Measurements from ENCODE around the gene UBE2E2.

Gene UBE2E2

DNA sequence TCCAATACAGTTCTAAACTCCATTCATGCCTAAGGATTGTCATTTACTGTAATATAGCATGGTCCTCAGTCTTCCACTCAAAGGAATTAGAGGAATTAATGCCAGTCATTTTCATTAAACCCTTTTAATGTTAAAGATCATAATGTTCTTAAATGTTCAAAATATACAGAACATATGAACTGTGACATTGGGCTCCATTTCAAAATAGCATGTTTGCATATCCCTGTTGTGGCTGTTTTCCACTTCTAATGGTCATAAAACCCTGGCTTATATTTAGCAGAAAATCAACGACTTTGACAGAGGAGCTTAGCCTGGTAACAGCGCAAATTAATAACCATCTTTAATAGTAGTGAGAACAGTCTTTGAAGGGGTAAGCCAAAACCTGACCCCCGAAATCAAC, 260.7 kb downstream of the UBE2E2 start:
- Histone ChIP-seq H3K36me3 (ENCODE audit: insufficient read depth, low read length) (no peaks in the 10 kb centered on the region), H2AFZ (ENCODE audit: low read depth, low read length) (no peak overlapping the region)

DNA sequence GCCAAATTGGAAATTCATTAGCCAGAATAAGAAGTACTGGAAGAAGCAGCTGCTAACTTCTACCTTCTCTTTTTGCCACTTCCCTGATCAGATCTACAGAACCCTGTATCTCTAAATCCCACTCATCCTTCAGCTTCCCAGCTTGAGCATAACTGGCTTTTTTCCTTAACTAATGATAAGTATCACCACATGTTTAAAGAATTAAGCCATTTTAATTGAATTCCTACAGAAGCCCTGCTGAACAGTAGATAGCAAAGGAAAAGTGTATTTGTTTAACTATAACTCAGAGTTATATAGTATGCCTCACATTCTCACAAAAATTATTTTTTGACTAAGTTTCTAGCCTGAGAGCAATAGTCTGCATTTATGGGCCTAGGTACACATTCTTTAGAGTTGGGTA, 262.4 kb downstream of the UBE2E2 start:
- H3K9me3 ChIP-seq (ENCODE audit: low read length): no peaks in the 10 kb centered on the region
- no peaks in the 10 kb centered on the region for H3K27me3 ChIP-seq (ENCODE audit: insufficient read depth, low read length)
- no peaks in the 10 kb centered on the region for H3K36me3 ChIP-seq (ENCODE audit: insufficient read depth, low read length)
- no peak overlapping the region for H3K4me3 ChIP-seq (ENCODE audit: low read length)
- H2AFZ ChIP-seq (ENCODE audit: low read depth, low read length): no peak overlapping the region
- no peaks in the 10 kb centered on the region for H3K4me1 ChIP-seq (ENCODE audit: insufficient read depth, low read length)

More for the DNA sequence above, 260.7 kb downstream of the UBE2E2 start:
- Histone ChIP-seq H3K4me3 (ENCODE audit: low read length) (no peak overlapping the region), H3K27me3 (ENCODE audit: insufficient read depth, low read length) (no peaks in the 10 kb centered on the region), H3K9me3 (ENCODE audit: low read length) (no peaks in the 10 kb centered on the region), H3K4me1 (ENCODE audit: insufficient read depth, low read length) (peaks cover 5% of the 10 kb centered on the region)

DNA sequence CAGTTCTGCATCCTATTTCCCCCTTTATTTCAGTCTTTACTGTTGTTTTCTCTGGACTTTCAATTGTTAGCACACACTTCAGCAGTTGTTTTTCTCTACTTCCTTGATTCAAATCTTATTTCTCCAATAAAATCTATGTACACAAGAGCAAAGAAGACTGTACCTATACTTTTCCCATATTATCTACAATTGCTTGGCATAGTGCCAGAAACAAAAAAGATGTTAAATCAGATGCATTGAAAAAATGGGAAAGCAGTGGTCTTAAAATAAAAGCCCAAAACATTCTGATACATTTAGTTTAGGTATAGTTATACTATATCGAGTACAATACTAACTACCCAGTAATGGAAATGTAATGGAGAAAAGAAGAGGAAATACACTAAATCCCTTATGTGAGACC, 265.1 kb downstream of the UBE2E2 start:
- Histone ChIP-seq H2AFZ (ENCODE audit: low read depth, low read length) (no peak overlapping the region), H3K36me3 (ENCODE audit: insufficient read depth, low read length) (no peaks in the 10 kb centered on the region)

DNA sequence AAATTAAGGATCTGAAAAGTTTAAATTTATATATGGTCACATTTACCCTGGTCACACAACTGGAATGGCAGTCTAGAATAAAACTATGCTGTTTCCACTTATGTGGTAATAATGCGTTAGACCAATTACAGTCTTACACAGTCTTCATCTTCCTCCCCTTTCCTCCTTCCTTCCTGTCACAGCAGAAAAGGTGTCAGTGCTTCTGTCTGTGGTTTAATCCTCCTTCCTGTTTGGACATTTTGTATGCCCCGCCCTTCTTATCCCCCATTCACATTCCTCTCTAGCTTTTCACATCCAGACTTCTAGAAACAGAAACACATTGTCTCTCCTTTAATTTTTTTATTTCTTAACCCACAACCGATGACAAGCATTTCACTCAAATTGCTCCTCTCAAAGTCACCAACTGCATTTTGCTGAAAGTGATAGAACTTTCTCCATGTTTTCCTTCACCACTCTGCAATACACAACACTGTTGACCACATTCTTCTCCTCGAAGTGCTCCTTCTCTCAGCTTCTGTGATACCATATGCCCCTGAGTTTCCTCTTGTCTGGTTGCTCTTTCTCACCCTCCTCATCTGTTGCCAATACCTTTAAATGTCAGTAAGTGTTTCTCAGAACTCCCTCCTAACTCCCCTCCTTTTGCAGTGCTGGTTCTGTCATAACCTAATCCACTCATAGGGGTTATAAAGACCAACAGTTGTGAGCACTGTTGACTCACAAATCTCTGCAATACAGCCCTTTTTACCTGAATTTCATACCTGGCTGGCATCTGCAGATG, 271.6 kb downstream of the UBE2E2 start:
- Histone ChIP-seq H3K27me3 (ENCODE audit: insufficient read depth, low read length) (no peaks in the 10 kb centered on the region), H3K9me3 (ENCODE audit: low read length) (no peaks in the 10 kb centered on the region), H3K4me3 (ENCODE audit: low read length) (no peak overlapping the region), H3K4me1 (ENCODE audit: insufficient read depth, low read length) (peaks cover 6% of the 10 kb centered on the region), H2AFZ (ENCODE audit: low read depth, low read length) (no peak overlapping the region), H3K36me3 (ENCODE audit: insufficient read depth, low read length) (no peaks in the 10 kb centered on the region)

More for the DNA sequence above, 265.1 kb downstream of the UBE2E2 start:
- Histone ChIP-seq H3K4me3 (ENCODE audit: low read length) (no peak overlapping the region), H3K27me3 (ENCODE audit: insufficient read depth, low read length) (no peaks in the 10 kb centered on the region), H3K9me3 (ENCODE audit: low read length) (no peaks in the 10 kb centered on the region), H3K4me1 (ENCODE audit: insufficient read depth, low read length) (peaks cover 6% of the 10 kb centered on the region)

DNA sequence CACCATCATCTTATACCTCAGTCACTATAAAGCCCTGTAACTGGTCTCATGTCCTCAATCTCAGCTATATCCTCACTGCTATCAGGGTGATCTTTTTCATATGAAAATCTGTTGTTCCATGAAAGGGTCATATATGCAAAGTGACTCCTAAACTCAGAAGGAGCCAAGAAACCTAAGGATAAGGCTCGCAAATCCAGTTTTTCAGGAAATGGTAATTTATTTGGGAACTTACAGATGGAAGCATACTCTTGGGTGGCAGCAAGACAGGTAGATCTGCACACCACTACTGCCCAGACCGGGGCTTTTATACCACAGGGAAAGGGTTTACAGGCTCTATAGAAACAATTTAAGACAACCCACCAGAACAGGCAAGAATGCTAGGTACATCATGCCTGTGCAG, 272.3 kb downstream of the UBE2E2 start:
- H3K36me3 ChIP-seq (ENCODE audit: insufficient read depth, low read length): no peaks in the 10 kb centered on the region
- peaks cover 6% of the 10 kb centered on the region for H3K4me1 ChIP-seq (ENCODE audit: insufficient read depth, low read length)
- no peaks in the 10 kb centered on the region for H3K9me3 ChIP-seq (ENCODE audit: low read length)
- H3K4me3 ChIP-seq (ENCODE audit: low read length): no peak overlapping the region
- H2AFZ ChIP-seq (ENCODE audit: low read depth, low read length): no peak overlapping the region
- H3K27me3 ChIP-seq (ENCODE audit: insufficient read depth, low read length): no peaks in the 10 kb centered on the region

DNA sequence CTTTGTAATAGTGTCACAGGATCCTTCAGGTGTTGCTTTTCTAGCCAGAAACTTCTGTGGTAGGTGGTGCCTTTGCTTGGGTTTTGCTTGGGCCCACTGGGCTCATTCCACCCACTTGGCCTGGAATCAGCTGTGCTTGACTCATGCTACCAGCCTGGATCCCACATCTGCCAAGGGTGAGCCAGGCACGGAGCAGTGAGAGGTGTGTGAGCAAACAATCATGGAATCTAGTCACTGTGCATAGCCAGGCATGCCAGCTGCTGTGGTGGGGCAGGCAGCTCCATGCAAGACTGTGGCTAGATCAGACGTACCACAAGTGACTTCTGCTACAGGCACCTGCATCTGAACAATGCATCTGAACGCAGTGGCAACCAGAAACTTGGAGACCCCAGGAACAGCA, 275.9 kb downstream of the UBE2E2 start:
- peaks cover 10% of the 10 kb centered on the region for H3K4me1 ChIP-seq (ENCODE audit: insufficient read depth, low read length)
- H3K27me3 ChIP-seq (ENCODE audit: insufficient read depth, low read length): no peaks in the 10 kb centered on the region
- no peak overlapping the region for H2AFZ ChIP-seq (ENCODE audit: low read depth, low read length)
- H3K9me3 ChIP-seq (ENCODE audit: low read length): no peaks in the 10 kb centered on the region
- H3K36me3 ChIP-seq (ENCODE audit: insufficient read depth, low read length): no peaks in the 10 kb centered on the region
- H3K4me3 ChIP-seq (ENCODE audit: low read length): no peak overlapping the region

DNA sequence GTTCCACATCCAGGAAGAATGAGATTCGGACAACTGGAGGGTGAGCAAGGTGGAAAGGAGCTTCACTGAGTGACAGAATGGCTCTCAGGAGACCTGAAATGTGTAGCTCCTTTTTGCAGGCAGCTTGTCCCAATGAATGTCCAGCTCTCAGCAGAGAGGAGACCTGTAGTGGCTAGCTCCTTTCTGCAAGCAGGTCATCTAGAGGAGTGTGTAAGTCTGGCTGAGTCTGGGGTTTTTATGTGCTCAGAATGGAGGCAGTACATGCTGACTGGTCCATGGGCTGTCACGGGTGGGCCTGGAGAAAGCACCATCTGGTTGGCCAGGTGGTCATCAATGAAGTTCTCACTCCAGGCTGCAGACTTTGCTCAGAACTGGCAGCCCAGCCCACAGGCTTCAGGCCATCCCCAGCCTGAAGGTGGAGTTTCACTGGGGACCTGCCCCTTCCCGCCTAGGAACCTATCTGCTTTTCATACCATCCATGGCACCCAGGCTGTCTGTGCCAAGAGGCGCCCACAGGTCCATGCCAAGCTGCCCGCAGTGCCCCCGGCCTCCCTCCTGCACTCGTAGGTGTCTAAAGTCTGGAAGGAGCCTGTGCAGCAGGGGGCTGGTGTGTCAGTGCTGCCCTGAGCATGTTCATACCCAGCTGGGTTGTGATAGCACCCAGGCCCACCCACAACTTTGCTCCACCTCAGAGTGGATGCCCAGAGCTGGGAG, 276.6 kb downstream of the UBE2E2 start:
- no peak overlapping the region for H2AFZ ChIP-seq (ENCODE audit: low read depth, low read length)
- no peak overlapping the region for H3K4me3 ChIP-seq (ENCODE audit: low read length)
- H3K4me1 ChIP-seq (ENCODE audit: insufficient read depth, low read length): peaks cover 10% of the 10 kb centered on the region
- H3K36me3 ChIP-seq (ENCODE audit: insufficient read depth, low read length): no peaks in the 10 kb centered on the region
- H3K27me3 ChIP-seq (ENCODE audit: insufficient read depth, low read length): no peaks in the 10 kb centered on the region
- H3K9me3 ChIP-seq (ENCODE audit: low read length): no peaks in the 10 kb centered on the region

DNA sequence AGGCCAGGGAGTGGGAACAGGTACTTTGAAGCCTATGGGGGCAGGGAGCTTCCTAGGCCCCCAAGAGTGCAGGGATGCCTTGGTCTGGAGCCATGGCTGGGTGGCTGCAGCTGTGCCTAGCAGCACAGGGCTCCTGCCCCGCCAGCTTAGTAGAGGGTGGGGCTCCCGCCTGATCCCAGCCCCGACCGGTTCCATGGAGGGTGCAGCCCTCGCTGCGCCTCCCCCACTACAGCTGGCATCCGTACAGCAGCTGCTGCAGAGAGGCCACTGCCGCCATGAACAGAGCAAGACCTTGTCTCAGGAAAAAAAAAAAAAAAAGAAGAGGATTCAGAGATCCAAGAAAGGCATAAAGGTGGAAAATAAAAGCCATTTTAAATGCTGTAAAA, 277.2 kb downstream of the UBE2E2 start:
- no peaks in the 10 kb centered on the region for H3K27me3 ChIP-seq (ENCODE audit: insufficient read depth, low read length)
- no peak overlapping the region for H3K4me3 ChIP-seq (ENCODE audit: low read length)
- no peak overlapping the region for H2AFZ ChIP-seq (ENCODE audit: low read depth, low read length)
- no peaks in the 10 kb centered on the region for H3K9me3 ChIP-seq (ENCODE audit: low read length)
- H3K4me1 ChIP-seq (ENCODE audit: insufficient read depth, low read length): peaks cover 10% of the 10 kb centered on the region
- H3K36me3 ChIP-seq (ENCODE audit: insufficient read depth, low read length): no peaks in the 10 kb centered on the region

DNA sequence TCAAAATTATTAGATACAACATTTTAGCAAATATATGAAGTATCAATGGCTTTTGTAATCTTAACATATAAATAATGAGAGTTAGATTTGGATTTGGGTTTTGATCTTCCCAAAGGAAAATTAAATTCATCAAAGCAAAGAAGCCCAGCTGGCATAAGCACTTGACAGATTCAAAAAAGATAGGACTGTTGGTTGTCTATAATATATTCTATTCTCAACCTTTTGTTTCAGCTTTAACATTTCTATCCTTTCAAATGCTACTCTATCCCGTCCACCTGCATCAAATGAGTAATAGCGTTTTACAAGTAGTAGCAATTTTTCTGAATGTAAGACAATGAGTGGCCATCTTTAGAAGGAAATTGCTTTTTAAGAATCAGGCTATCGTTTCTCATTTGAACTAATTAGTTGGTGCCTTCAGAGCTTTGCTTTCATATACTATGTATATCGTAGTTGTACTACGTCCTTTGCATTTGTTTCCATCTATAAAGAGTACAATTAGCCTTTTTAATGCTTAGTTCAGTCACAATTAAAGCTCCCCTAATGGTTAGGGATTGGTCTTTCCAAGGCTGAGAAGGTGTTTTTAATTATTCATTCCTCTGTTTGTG, 278.0 kb downstream of the UBE2E2 start:
- Histone ChIP-seq H3K9me3 (ENCODE audit: low read length) (peaks cover 5% of the 10 kb centered on the region), H3K27me3 (ENCODE audit: insufficient read depth, low read length) (no peaks in the 10 kb centered on the region), H3K36me3 (ENCODE audit: insufficient read depth, low read length) (no peaks in the 10 kb centered on the region), H3K4me1 (ENCODE audit: insufficient read depth, low read length) (peaks cover 10% of the 10 kb centered on the region), H2AFZ (ENCODE audit: low read depth, low read length) (no peak overlapping the region), H3K4me3 (ENCODE audit: low read length) (no peak overlapping the region)

DNA sequence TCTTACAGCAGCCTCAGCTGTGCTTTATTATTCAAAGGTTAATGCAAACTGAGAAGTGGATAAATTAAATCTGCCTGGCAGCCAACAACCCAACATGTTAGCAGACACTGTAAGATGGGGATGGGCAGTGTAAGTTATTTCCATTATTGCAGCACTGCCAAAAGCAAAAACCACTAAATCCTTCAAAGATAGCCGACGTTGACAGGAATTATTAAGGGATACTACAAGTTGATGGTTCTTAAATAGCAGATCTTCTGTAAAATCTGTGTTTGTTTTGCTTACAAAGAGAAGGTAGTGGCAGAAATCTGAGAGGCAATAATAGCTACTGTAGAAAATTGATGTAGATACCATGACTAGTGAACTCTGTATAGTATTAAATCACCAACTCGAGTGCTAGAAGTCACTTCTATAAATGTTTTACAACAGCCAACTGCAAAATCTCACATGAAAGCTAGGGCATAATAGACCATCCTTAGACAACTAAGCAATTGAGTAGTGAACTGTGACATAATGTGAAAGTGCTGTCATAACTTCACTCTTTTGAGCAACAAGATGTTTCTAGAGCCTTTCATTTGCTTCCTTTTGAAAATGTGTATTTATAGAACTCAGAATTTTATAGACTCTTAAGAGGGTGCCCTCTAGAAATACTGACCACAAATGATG, 278.6 kb downstream of the UBE2E2 start:
- Histone ChIP-seq H3K4me1 (ENCODE audit: insufficient read depth, low read length) (peaks cover 10% of the 10 kb centered on the region), H3K27me3 (ENCODE audit: insufficient read depth, low read length) (no peaks in the 10 kb centered on the region), H3K36me3 (ENCODE audit: insufficient read depth, low read length) (no peaks in the 10 kb centered on the region), H3K4me3 (ENCODE audit: low read length) (no peak overlapping the region), H2AFZ (ENCODE audit: low read depth, low read length) (no peak overlapping the region), H3K9me3 (ENCODE audit: low read length) (peaks cover 10% of the 10 kb centered on the region)

DNA sequence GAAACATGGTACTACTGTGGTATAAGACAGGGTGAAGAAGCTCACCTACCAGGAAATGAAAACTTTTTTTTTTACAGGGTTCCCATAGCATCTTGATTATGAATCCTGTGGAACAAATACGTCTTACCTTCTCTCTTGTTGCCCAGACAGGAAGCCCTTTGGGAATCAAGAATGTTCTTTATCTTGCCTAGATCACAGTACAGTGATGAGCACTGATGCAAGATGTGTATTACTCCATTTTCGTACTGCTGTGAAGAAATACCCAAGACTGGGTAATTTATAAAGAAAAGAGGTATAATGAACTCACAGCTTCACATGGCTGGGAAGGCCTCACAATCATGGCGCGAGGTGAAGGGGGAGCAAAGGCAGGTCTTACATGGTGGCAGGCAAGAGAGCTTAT, 281.3 kb downstream of the UBE2E2 start:
- no peaks in the 10 kb centered on the region for H3K36me3 ChIP-seq (ENCODE audit: insufficient read depth, low read length)
- H3K9me3 ChIP-seq (ENCODE audit: low read length): peaks cover 14% of the 10 kb centered on the region
- H3K4me3 ChIP-seq (ENCODE audit: low read length): no peak overlapping the region
- no peak overlapping the region for H2AFZ ChIP-seq (ENCODE audit: low read depth, low read length)
- H3K4me1 ChIP-seq (ENCODE audit: insufficient read depth, low read length): peaks cover 18% of the 10 kb centered on the region
- no peaks in the 10 kb centered on the region for H3K27me3 ChIP-seq (ENCODE audit: insufficient read depth, low read length)

DNA sequence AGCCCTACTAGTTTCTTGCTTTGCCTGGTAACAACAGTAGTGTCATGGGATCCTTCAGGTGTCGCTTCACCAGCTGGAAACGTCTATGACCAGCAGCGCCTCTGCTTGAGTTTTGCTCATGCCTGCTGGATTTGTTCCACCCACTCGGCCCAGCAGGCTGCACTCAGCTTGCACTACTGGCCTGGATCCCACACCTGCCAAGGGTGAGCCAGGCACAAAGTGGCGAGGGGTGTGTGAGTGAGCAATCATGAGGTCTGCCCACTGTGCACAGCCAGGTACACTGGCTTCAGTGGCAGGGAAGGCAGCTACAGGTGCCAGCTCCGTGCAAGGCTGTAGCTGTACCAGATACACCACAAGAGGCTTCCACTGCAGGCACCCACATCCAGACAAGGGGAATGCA, 282.8 kb downstream of the UBE2E2 start:
- Histone ChIP-seq H3K4me3 (ENCODE audit: low read length) (no peak overlapping the region), H3K9me3 (ENCODE audit: low read length) (peaks cover 14% of the 10 kb centered on the region), H3K36me3 (ENCODE audit: insufficient read depth, low read length) (no peaks in the 10 kb centered on the region), H3K27me3 (ENCODE audit: insufficient read depth, low read length) (no peaks in the 10 kb centered on the region), H2AFZ (ENCODE audit: low read depth, low read length) (no peak overlapping the region), H3K4me1 (ENCODE audit: insufficient read depth, low read length) (peaks cover 32% of the 10 kb centered on the region)

DNA sequence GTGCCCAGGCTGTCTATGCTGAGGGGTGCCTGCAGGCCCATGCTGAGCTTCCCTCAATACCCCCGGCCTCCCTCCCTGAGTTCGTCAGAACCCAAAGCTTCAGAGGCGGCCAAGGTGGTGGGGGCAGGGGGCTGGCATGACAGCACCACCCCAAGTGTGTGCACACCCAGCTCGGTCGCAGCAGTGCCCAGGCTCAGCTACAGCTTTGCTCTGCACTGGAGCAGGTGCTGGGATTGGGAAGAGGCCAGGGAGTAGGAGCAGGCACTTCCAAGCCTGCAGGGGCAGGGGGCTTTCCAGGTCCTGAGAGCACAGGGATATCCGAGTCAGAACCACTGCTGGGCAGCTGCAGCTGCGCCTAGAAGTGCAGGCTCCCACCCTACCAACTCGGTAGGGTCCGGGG, 283.9 kb downstream of the UBE2E2 start:
- Histone ChIP-seq H3K4me1 (ENCODE audit: insufficient read depth, low read length) (peaks cover 22% of the 10 kb centered on the region), H3K4me3 (ENCODE audit: low read length) (no peak overlapping the region), H3K27me3 (ENCODE audit: insufficient read depth, low read length) (no peaks in the 10 kb centered on the region), H2AFZ (ENCODE audit: low read depth, low read length) (no peak overlapping the region), H3K36me3 (ENCODE audit: insufficient read depth, low read length) (no peaks in the 10 kb centered on the region), H3K9me3 (ENCODE audit: low read length) (peaks cover 14% of the 10 kb centered on the region)

Measured in neuron (in vitro differentiated cells).